Myocyte (in vitro differentiated cells): ENCODE measurements around the gene RSPO1. TPM values are rescaled to one million over a fixed set of nuclear protein-coding genes. Genes with fewer than 3 reads are reported as not detected.

ENCODE experiments used
- DNase-seq: peaks from one replicate; pipeline ENCODE4 v3.0.0-alpha.2; 2012; ENCODE audit warnings: low read depth
- total RNA-seq: library from RNA; depleted of rRNA; stranded (reverse); fragments of >200 nt; gene quantifications from 2 replicates; pipeline ENCODE4 v1.2.3, GENCODE V29; 2014

The RSPO1 gene
- total RNA-seq, 1 donor from 2014 or later = not detected

- DNase-seq = peak; percentile 86
Observed at GRCh38 chr1:37574834-37575480, 59.7 kb downstream of the RSPO1 start.

- DNase-seq = no peak
Observed at GRCh38 chr1:37570528-37571334, 64.0 kb downstream of the RSPO1 start.

GRCh38 chr1:37567023-37567422, 67.7 kb downstream of the RSPO1 start:
- DNase-seq = no peak

GRCh38 chr1:37564892-37565291, 69.8 kb downstream of the RSPO1 start:
- DNase-seq = no peak

GRCh38 chr1:37562984-37563383, 71.7 kb downstream of the RSPO1 start:
- DNase-seq = no peak

Other genes starting within 250 kb of the RSPO1 start
- gene ZC3H12A, start 160.3 kb downstream of the RSPO1 start, total RNA-seq = 6.5 and 7.3 TPM in 2 replicates
- 88.6 and 116 TPM in 2 replicates for gene MEAF6, start 120.1 kb downstream of the RSPO1 start, total RNA-seq
- gene SNIP1, start 80.6 kb downstream of the RSPO1 start, total RNA-seq = 11.0 and 12.3 TPM in 2 replicates
- 35.9 and 45.9 TPM in 2 replicates for gene DNALI1, start 78.0 kb downstream of the RSPO1 start, total RNA-seq
- gene GNL2, start 39.0 kb downstream of the RSPO1 start, total RNA-seq = 57.0 and 76.9 TPM in 2 replicates
- 0.05 and 0.26 TPM in 2 replicates for gene CDCA8, start 57.6 kb upstream of the RSPO1 start, total RNA-seq
- not detected in 2 replicates for gene EPHA10, start 130.2 kb upstream of the RSPO1 start, total RNA-seq
- gene MANEAL, start 159.0 kb upstream of the RSPO1 start, total RNA-seq = 10.6 and 10.8 TPM in 2 replicates
- 113 and 140 TPM in 2 replicates for gene C1orf122, start 172.9 kb upstream of the RSPO1 start, total RNA-seq
- 12.3 and 15.3 TPM in 2 replicates for gene YRDC, start 173.3 kb upstream of the RSPO1 start, total RNA-seq
- 2.1 and 2.3 TPM in 2 replicates for gene MTF1, start 224.7 kb upstream of the RSPO1 start, total RNA-seq